Nephron (organoid): Measurements from ENCODE around the gene MTSS2.

Experiments used
- H3K27ac Mint-ChIP-seq, 3 experiments: 2 replicates each; pipeline ENCODE4 v1.8.0; 2020; ENCODE audit warnings: mixed read lengths in 3 of 3, mild to moderate bottlenecking in 2 of 3, moderate library complexity in 1 of 3
- H3K27me3 Mint-ChIP-seq: 2 replicates; pipeline ENCODE4 v1.8.0; 2021; ENCODE audit warnings: low read depth, mild to moderate bottlenecking, moderate library complexity, mixed read lengths
- H3K36me3 Mint-ChIP-seq: 2 replicates; pipeline ENCODE4 v1.8.0; 2020; ENCODE audit warnings: low read depth, mixed read lengths
- H3K4me1 Mint-ChIP-seq: 2 replicates; pipeline ENCODE4 v1.8.0; 2020; ENCODE audit warnings: mixed read lengths
- H3K4me3 Mint-ChIP-seq, 3 experiments: 2 replicates each; pipeline ENCODE4 v1.8.0; 2020; ENCODE audit warnings: mild to moderate bottlenecking in 3 of 3, mixed read lengths in 3 of 3, moderate library complexity in 2 of 3
- H3K9me3 Mint-ChIP-seq: 2 replicates; pipeline ENCODE4 v1.8.0; 2020; ENCODE audit warnings: mixed read lengths
- CTCF ChIP-seq, 3 experiments: fragments of 200-600 bp; sonication (generic); IDR thresholded peaks; one replicate each; pipeline ENCODE4 v1.5.0; 2021; ENCODE audit warnings: antibody characterized with exemption in 3 of 3; ENCODE audit not compliant: unreplicated experiment in 3 of 3

Gene MTSS2

GRCh38 chr16:70662991-70663523 lies 22.8 kb downstream of the MTSS2 start:
- H3K36me3 Mint-ChIP-seq = peaks cover 31% of the 10 kb centered on the region
- no peaks in the 10 kb centered on the region for H3K27me3 Mint-ChIP-seq
- no peak for TF ChIP-seq CTCF (IDR thresholded peaks at IDR 0.05; ENCODE audit: unreplicated experiment in 3 of 3)
- H3K9me3 Mint-ChIP-seq = peaks cover 5% of the 10 kb centered on the region
- peaks cover 20% of the 10 kb centered on the region for H3K4me1 Mint-ChIP-seq
- H3K27ac Mint-ChIP-seq = no peak overlapping the region
- H3K4me3 Mint-ChIP-seq = no peak overlapping the region

- peaks cover 2% of the 10 kb centered on the region for H3K9me3 Mint-ChIP-seq
- peak overlapping the region; percentile 48 to 89 (median 78) for H3K27ac Mint-ChIP-seq
- no peak for TF ChIP-seq CTCF (IDR thresholded peaks at IDR 0.05; ENCODE audit: unreplicated experiment in 3 of 3)
- peaks cover 21% of the 10 kb centered on the region for H3K36me3 Mint-ChIP-seq
- H3K27me3 Mint-ChIP-seq = no peaks in the 10 kb centered on the region
- H3K4me1 Mint-ChIP-seq = peaks cover 21% of the 10 kb centered on the region
- no peak overlapping the region for H3K4me3 Mint-ChIP-seq
Observed at GRCh38 chr16:70661918-70662641, 23.8 kb downstream of the MTSS2 start.

GRCh38 chr16:70661534-70661917 lies 24.3 kb downstream of the MTSS2 start:
- Mint-ChIP-seq H3K27ac (peak overlapping the region in 1 of 3 experiments; percentile 78), H3K4me3 (no peak overlapping the region), H3K36me3 (peaks cover 15% of the 10 kb centered on the region), H3K9me3 (no peaks in the 10 kb centered on the region), H3K4me1 (peaks cover 22% of the 10 kb centered on the region), H3K27me3 (no peaks in the 10 kb centered on the region)
- TF ChIP-seq CTCF (IDR thresholded peaks at IDR 0.05; ENCODE audit: unreplicated experiment in 3 of 3) = no peak

GRCh38 chr16:70660672-70661350 lies 25.0 kb downstream of the MTSS2 start:
- Mint-ChIP-seq H3K4me3 (no peak overlapping the region), H3K27me3 (no peaks in the 10 kb centered on the region), H3K9me3 (no peaks in the 10 kb centered on the region), H3K27ac (peak overlapping the region in 1 of 3 experiments; percentile 78), H3K36me3 (peaks cover 8% of the 10 kb centered on the region), H3K4me1 (peaks cover 21% of the 10 kb centered on the region)
- no peak for TF ChIP-seq CTCF (IDR thresholded peaks at IDR 0.05; ENCODE audit: unreplicated experiment in 3 of 3)

GRCh38 chr16:70659953-70660671 lies 25.7 kb downstream of the MTSS2 start:
- peaks cover 21% of the 10 kb centered on the region for H3K4me1 Mint-ChIP-seq
- no peak for TF ChIP-seq CTCF (IDR thresholded peaks at IDR 0.05; ENCODE audit: unreplicated experiment in 3 of 3)
- no peaks in the 10 kb centered on the region for H3K27me3 Mint-ChIP-seq
- no peak overlapping the region for H3K4me3 Mint-ChIP-seq
- H3K9me3 Mint-ChIP-seq = no peaks in the 10 kb centered on the region
- no peak overlapping the region for H3K27ac Mint-ChIP-seq
- peaks cover 1% of the 10 kb centered on the region for H3K36me3 Mint-ChIP-seq
